Activated naive CD8-positive, alpha-beta T cell treated with anti-CD3 and anti-CD28 coated beads, Interleukin-2, amount 50 U/mL, for 24 hours (primary cell): Measurements from ENCODE around the gene TBC1D9B.
A peak's percentile ranks its signal among the peaks of the same experiment; 100 is the strongest.
"Not testable (repeated sequence)": the region's sequence is repeated elsewhere in the genome, so short reads cannot be mapped to it uniquely, and the experiment has no call there.

Source experiments
- ATAC-seq: fragments of 150-1000 bp; cut with Tn5 transposase; one replicate; pipeline ENCODE4 v1.10.0; 2021
- DNase-seq: peaks from one replicate; pipeline ENCODE4 v3.0.0; 2021
- H3K27ac Mint-ChIP-seq: one replicate; pipeline ENCODE4 v1.8.0; 2021; ENCODE audit warnings: mild to moderate bottlenecking, mixed read lengths
- H3K27me3 Mint-ChIP-seq: one replicate; pipeline ENCODE4 v1.8.0; 2021; ENCODE audit warnings: mixed read lengths
- H3K36me3 Mint-ChIP-seq: one replicate; pipeline ENCODE4 v1.8.0; 2021; ENCODE audit warnings: low read depth, mixed read lengths
- H3K4me1 Mint-ChIP-seq: one replicate; pipeline ENCODE4 v1.8.0; 2021; ENCODE audit warnings: mixed read lengths
- H3K4me3 Mint-ChIP-seq: one replicate; pipeline ENCODE4 v1.8.0; 2021; ENCODE audit warnings: mild to moderate bottlenecking, moderate library complexity, mixed read lengths
- H3K9me3 Mint-ChIP-seq: one replicate; pipeline ENCODE4 v1.8.0; 2021; ENCODE audit warnings: mixed read lengths

TBC1D9B gene

DNA sequence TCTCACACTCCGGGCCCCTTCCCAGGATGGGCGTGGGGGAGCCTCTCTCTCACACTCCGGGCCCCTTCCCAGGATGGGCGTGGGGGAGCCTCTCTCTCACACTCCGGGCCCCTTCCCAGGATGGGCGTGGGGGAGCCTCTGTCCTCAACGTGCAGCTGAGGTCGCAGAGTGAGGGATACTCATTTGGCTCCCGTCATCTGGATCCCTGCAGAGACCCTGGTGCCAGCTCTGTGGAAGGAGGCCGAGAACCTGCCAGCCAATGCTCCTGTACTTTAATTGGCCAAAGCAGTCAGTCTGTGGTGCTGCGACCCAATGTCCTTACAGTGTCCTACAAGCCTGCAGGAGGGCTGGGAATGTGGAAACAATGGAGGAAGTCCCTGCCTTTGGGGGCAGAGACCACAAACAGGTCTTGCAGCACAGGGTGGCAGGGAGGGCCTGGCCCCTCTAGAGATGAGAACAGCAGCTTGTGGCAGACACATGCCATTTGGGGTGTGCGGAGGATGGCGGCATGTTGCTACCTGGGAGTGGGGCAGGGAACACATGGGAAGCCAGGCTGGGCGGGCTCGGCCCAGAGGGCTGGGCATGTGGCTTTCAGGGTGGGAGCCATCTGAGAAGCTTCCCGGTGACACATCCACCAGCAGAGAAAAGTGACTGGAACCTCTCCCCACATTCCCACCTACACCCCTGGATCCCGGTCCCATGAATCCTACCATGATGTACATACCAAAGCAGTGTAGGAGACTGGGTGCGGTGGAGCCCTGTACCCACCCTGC is 35.5 kb downstream of the TBC1D9B start:
- H3K27ac Mint-ChIP-seq, result no peak overlapping the region

DNA sequence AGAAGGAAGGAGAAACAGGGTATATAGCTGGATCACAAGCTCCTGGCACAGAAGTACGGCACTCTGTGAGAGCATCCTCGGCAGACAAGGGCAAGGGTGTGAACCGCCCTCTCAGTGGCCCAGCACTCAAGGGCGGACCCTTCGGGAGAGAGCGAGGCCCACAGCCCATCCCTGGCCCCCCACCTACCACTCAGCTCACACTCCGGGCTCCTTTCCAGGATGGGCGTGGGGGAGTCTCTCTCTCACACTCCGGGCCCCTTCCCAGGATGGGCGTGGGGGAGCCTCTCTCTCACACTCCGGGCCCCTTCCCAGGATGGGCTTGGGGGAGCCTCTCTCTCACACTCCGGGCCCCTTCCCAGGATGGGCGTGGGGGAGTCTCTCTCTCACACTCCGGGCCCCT is 36.2 kb downstream of the TBC1D9B start:
- not testable (repeated sequence) for H3K27me3 Mint-ChIP-seq

More for the DNA sequence above, 35.5 kb downstream of the TBC1D9B start:
- Mint-ChIP-seq H3K4me3 (no peak overlapping the region), H3K36me3 (peaks cover 14% of the 10 kb centered on the region), H3K4me1 (no peaks in the 10 kb centered on the region), H3K27me3 (no peaks in the 10 kb centered on the region), H3K9me3 (no peaks in the 10 kb centered on the region)
- ATAC-seq, result no peak
- no peak for DNase-seq

DNA sequence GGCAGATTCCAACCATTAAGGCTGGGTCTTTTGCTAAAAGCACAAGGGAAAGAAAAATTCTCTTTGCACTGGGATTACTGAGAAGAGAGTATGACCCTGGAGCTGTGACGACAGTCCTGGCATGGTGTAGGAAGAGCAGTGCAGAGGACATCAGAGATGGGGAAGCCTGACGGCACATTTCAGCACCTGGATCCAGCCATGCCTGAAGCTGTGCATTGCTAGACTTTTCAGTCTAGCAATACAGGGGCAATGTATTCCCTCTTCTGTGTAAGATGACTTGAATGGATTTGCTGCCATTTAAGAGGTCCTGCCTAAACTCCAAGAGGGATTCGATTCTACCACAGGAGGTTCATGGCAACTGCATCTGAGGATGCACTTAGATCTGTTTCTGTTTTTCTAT is 36.7 kb downstream of the TBC1D9B start:
- DNase-seq (no peak), ATAC-seq (no peak)
- Mint-ChIP-seq H3K4me1 (no peaks in the 10 kb centered on the region), H3K9me3 (no peaks in the 10 kb centered on the region), H3K27me3 (no peaks in the 10 kb centered on the region), H3K4me3 (no peak overlapping the region), H3K36me3 (peaks cover 14% of the 10 kb centered on the region), H3K27ac (no peak overlapping the region)

More for the DNA sequence above, 36.2 kb downstream of the TBC1D9B start:
- not testable (repeated sequence) for H3K4me1 Mint-ChIP-seq, H3K9me3 Mint-ChIP-seq, DNase-seq, H3K27ac Mint-ChIP-seq, H3K4me3 Mint-ChIP-seq, ATAC-seq
- peaks cover 14% of the 10 kb centered on the region for H3K36me3 Mint-ChIP-seq

DNA sequence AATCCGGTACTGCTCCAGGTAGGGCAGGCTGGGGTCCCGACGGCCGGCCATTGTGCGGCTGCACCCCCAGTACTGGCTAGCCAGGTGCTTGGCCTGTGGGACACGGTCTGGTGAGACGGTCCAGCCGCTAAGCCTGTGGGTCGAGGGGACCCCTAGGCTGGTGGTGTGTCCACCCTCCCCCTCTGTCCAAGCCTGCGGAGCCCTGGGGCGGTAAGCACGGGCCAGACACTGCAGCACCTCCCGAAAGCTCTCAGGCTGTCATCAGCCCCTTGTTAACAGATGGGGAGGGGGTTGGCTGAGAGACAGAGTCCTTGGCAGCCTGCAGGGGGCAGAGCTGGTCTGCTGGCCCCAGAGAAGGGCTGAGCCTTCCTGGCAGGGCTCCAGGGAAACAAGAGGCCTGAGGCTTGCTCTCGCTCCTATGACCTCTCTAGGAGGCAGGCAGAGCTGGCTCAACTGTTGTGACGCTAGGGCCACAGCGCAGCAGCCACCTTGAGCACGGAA is 37.2 kb downstream of the TBC1D9B start:
- Mint-ChIP-seq H3K27ac (no peak overlapping the region), H3K27me3 (no peaks in the 10 kb centered on the region), H3K36me3 (peaks cover 13% of the 10 kb centered on the region), H3K4me3 (no peak overlapping the region), H3K4me1 (no peaks in the 10 kb centered on the region), H3K9me3 (no peaks in the 10 kb centered on the region)
- ATAC-seq, result no peak
- DNase-seq, result no peak

DNA sequence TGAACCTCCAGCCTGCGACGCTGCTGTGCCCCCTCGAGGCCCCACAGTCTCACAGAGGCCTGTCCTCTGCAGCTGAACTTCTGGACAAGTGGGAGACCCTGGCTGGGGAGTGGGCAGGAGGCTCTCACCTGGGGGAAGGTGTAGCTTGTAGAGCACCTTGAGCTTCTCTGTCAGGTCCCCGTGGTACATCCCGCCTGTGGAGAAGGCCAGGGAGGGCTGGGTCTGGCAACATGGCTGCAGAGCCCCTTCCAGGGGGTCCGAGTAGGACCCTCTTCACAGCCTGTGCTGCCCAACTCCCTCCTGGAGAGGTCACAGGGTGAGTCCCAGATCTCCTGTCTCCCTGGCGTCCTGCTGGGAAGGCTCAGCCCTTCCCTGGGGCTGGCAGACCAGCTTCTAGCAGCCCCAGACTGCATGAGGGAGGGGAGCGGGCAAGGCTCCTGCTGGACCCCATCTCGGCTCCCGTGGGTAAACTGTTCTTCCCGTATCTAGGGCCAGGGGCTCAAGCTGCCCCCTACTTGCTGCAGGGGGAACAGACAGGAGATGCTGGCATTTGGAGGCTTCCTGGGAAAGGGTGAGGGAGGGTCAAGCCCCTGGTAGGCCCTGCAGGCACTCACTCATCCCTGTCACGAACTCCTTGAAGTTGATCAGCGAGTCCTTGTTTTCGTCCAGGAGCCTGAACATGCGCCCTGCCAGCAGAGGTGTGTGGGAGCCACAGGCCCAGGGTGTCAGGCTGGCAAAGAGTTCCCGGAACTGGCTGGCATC is 37.9 kb downstream of the TBC1D9B start:
- no peak for DNase-seq
- ATAC-seq, result no peak
- H3K27ac Mint-ChIP-seq, result no peak overlapping the region
- H3K36me3 Mint-ChIP-seq, result peaks cover 13% of the 10 kb centered on the region
- no peaks in the 10 kb centered on the region for H3K9me3 Mint-ChIP-seq
- no peaks in the 10 kb centered on the region for H3K4me1 Mint-ChIP-seq
- H3K4me3 Mint-ChIP-seq, result no peak overlapping the region
- H3K27me3 Mint-ChIP-seq, result no peaks in the 10 kb centered on the region

DNA sequence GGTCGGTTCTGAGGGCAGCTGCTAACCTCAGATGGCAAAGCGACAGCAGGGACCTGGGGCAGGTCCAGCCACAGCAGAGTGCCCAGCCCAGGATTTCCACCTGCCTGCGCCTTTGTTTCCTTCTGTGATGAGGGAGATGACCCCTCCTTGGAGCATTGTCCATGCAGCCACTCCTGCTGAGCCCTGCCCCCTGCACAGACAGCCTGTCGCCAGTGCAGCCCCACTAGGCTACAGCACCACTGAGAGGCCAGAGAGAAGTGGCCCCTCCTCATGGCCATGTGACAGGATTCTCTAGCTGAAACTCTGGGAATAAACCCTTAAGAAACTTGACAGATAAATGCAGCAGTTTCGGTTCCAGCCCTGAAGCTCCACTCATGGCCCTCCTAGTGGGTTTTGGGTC is 38.6 kb downstream of the TBC1D9B start:
- ATAC-seq (no peak), DNase-seq (no peak)
- peaks cover 13% of the 10 kb centered on the region for H3K36me3 Mint-ChIP-seq
- H3K27me3 Mint-ChIP-seq, result no peaks in the 10 kb centered on the region
- H3K4me3 Mint-ChIP-seq, result no peak overlapping the region
- no peaks in the 10 kb centered on the region for H3K9me3 Mint-ChIP-seq
- H3K27ac Mint-ChIP-seq, result no peak overlapping the region
- H3K4me1 Mint-ChIP-seq, result no peaks in the 10 kb centered on the region

DNA sequence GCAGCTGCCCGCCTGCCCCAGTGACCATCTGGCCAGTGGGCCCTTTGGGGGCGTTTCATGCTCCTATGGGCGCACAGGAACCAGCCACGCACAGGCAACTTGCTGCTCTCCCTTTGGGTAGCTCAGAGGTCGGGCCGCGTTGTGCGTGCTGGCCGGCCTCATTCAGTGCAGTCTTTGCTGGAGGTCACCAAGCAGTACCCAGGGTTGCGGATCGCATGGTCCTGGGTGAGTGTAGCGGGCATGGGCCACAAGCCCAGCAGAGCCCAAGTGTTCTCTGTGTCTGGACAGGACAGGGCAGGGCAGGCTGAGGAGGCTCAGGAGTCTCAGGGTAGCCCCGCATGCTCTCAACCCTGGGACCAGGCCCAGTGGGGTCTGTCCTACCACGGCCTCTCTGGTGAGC is 39.2 kb downstream of the TBC1D9B start:
- Mint-ChIP-seq H3K27ac (peak overlapping the region; percentile 62), H3K36me3 (peaks cover 13% of the 10 kb centered on the region), H3K4me1 (no peaks in the 10 kb centered on the region), H3K9me3 (no peaks in the 10 kb centered on the region), H3K4me3 (no peak overlapping the region), H3K27me3 (no peaks in the 10 kb centered on the region)
- DNase-seq, result no peak
- ATAC-seq, result no peak

DNA sequence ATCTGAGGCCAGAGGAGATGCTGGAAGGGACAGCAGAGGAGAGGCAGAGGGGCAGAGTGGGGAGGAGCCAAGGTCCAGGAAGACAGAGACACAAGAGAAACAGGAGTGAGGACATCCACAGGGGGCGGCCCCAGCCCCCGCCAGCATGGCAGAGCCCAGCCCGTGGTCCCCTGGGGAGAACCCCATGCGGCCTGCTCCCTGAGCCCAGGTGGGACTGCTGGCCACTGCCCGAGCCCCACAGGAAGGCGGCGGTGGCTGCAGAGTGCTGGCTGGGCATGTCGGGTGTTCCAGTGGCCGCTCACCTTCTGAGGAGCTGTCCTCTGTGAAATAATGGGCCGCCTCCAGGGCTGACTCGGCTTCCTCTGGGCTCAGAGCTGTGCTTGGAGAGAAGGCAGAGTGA is 40.2 kb downstream of the TBC1D9B start:
- no peaks in the 10 kb centered on the region for H3K4me1 Mint-ChIP-seq
- H3K27ac Mint-ChIP-seq, result no peak overlapping the region
- no peak for ATAC-seq
- no peaks in the 10 kb centered on the region for H3K27me3 Mint-ChIP-seq
- H3K9me3 Mint-ChIP-seq, result no peaks in the 10 kb centered on the region
- H3K4me3 Mint-ChIP-seq, result no peak overlapping the region
- peaks cover 18% of the 10 kb centered on the region for H3K36me3 Mint-ChIP-seq
- no peak for DNase-seq

DNA sequence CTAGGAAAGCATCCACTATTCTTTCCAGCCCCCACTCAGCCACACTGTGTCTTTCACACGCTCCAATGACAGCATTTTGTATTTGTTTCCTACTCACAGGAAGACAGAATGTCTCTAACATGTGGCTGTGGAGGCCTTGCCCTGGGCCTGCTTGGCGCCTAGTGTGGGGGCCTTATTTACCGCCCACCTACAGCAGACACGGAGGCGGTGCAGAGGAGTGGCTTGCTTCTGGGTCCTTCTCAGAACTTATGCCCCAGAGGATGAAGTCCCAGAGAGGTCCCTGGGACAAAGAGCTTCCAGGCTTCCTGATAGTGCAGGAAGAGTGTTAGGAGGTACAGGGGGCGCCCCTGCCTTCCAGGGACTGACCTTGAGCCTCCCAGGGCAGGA is 40.6 kb downstream of the TBC1D9B start:
- no peaks in the 10 kb centered on the region for H3K9me3 Mint-ChIP-seq
- H3K36me3 Mint-ChIP-seq, result peaks cover 20% of the 10 kb centered on the region
- H3K4me3 Mint-ChIP-seq, result no peak overlapping the region
- H3K4me1 Mint-ChIP-seq, result no peaks in the 10 kb centered on the region
- DNase-seq, result no peak
- ATAC-seq, result no peak
- H3K27me3 Mint-ChIP-seq, result no peaks in the 10 kb centered on the region
- H3K27ac Mint-ChIP-seq, result no peak overlapping the region

DNA sequence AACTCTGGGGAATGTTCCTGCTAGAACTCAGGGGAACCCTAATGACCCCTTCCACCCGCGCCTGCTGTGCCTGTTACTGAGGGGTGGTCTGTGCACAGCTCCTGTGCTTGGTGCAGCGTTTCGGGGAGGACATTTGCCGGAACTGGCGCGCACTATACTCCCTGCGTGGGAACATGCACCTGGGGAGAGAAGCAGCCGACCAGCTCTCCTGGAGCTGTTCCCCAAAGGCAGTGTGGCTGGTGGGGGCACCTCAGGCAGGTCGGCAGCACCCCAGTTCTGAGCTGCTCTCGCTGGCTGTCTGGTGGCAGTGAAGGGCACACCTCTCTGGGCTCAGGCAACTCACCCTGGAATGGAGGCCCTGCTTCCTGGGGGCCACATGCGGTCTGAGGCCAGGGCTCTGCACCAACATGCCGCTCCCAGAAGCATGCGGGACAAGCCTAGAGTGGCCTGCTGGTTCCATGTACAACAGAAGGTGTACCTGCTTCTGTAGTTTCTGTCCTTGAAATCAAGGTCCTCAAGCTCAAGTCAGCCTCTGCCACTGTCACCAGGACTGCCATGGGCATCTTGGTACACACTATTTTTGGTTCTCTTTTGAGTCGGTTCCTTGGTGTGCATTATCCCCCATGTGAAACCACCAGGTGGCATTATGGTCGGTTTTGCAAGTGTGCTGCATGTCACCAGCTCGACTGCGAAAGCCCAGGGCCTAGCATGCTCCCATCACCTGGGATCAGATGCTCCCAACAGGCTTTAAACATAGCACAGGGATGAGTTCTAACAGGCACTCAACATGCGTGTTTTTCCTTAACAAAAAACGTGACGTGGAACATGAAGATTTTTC is 41.2 kb downstream of the TBC1D9B start:
- no peak overlapping the region for H3K4me3 Mint-ChIP-seq
- H3K27ac Mint-ChIP-seq, result no peak overlapping the region
- H3K4me1 Mint-ChIP-seq, result no peaks in the 10 kb centered on the region
- H3K27me3 Mint-ChIP-seq, result no peaks in the 10 kb centered on the region
- peaks cover 22% of the 10 kb centered on the region for H3K36me3 Mint-ChIP-seq
- DNase-seq, result peak; percentile 26
- no peaks in the 10 kb centered on the region for H3K9me3 Mint-ChIP-seq
- peak; percentile 45 for ATAC-seq

DNA sequence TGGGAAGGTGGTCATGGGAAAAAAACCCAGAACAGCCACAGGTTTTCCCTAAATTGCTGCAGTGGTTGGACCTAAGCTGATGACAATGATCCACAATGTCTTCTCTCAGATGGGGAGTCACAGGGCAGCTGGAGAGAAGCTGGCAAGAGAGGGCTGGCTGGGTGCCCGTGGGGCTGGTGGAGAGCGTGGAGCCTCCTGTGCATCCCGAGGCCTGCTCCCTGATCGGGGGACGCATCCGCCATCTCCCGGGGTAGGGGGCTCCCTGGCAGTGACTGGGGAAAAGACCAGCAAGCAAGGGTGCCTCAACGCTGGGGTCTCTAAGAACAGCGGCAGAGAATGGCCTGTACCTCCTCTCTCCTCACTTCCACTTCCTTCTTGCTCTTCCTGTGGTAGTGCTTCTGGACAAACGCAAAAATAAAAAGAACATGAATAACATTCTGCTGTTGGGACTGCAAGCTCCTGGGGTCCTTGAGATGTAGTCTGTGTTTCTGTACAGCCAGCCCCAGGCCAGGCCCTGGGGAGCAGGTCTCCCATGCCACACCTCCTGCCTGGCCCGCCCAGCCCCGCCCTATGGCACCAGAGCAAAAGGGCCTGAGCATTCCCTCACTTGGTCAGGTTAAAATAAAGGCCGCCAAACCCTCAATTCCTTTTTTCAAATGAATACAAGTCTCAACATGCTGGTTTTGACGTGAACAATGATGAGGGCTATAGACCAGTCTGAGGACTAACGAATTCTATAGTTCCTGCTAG is 42.0 kb downstream of the TBC1D9B start:
- Mint-ChIP-seq H3K9me3 (no peaks in the 10 kb centered on the region), H3K36me3 (peaks cover 15% of the 10 kb centered on the region), H3K27me3 (no peaks in the 10 kb centered on the region), H3K27ac (no peak overlapping the region), H3K4me1 (no peaks in the 10 kb centered on the region), H3K4me3 (no peak overlapping the region)
- DNase-seq, result no peak
- no peak for ATAC-seq

DNA sequence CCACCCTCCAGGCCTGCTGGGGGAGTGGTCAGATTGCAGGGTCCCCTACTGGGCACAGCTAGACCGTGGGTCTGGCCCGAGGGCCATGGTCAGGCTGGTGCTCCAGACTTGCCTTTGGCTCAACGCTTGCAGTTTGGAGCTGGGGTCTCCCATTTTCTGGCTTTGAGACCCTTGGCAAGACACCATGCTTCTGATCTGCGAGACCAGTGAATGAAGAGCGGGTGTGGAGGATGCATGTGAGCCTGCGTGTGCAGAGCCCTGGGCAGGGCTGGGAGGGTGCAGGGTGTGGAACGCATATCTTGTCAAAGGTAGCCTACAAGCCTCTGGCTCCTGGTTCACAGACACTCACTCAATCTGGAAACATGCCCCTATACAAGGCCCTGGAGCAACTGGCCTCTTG is 43.0 kb downstream of the TBC1D9B start:
- Mint-ChIP-seq H3K36me3 (peaks cover 14% of the 10 kb centered on the region), H3K9me3 (no peaks in the 10 kb centered on the region), H3K4me1 (peaks cover 2% of the 10 kb centered on the region), H3K27me3 (no peaks in the 10 kb centered on the region), H3K27ac (no peak overlapping the region), H3K4me3 (no peak overlapping the region)
- no peak for DNase-seq
- ATAC-seq, result no peak

DNA sequence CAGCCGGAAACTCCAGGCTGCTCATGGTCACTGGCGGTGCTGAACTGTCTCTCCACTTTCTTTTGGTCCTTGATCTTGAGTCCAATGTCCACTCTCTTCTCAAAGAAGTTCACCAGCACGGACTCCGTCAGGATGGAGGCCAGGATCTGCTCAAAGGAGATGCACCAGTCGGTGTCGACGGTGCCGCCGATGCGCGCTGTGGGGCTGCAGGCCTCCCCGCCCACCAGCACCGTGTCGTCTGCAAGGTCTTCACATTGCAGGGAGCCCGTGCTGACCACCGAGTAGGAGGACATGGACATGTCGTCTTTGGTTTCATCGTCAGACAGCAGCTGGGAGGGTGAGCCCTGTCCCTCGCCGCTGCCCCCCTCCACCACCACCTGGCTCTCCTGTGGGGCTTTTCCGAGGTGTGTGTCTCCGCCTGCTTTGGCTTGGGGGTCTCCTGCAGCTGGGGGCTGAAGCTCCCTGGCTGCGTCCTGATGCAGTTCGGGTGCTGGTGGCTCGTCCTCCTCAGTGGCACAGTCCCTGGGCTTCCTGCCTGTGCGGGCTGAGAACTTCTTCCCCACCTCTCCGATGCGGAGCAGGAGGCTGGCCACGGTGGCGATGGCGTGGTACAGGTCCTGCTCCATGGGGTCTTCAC is 44.1 kb downstream of the TBC1D9B start:
- ATAC-seq (no peak), DNase-seq (no peak)
- Mint-ChIP-seq H3K36me3 (peaks cover 14% of the 10 kb centered on the region), H3K4me1 (peaks cover 8% of the 10 kb centered on the region), H3K4me3 (no peak overlapping the region), H3K27me3 (no peaks in the 10 kb centered on the region), H3K27ac (no peak overlapping the region), H3K9me3 (no peaks in the 10 kb centered on the region)

DNA sequence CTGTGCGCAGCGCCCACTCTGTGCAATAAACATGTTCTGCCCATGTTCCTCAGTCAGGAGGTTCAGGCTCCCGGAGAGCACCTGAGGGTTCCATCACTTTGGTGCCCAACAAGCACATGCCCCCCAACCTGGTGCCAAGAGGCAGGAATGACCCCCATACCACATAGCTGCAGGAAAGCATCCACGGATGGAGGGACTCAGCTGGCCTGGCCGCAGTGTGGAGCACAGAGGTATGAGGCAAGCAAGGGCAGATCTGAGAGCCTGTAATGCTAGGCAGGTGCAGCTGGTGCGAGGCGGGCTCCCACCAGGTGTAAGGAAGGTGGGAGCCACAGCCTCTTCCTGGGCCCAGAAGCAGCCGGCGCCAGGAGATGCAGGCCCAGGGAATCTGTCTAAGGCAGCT is 44.8 kb downstream of the TBC1D9B start:
- peaks cover 14% of the 10 kb centered on the region for H3K36me3 Mint-ChIP-seq
- ATAC-seq, result no peak
- H3K4me1 Mint-ChIP-seq, result peaks cover 11% of the 10 kb centered on the region
- DNase-seq, result no peak
- H3K27me3 Mint-ChIP-seq, result no peaks in the 10 kb centered on the region
- H3K27ac Mint-ChIP-seq, result no peak overlapping the region
- H3K9me3 Mint-ChIP-seq, result no peaks in the 10 kb centered on the region
- no peak overlapping the region for H3K4me3 Mint-ChIP-seq
